NCI-H748 treated with DMSO at 0.1 percent for 48 hours (cell line): ENCODE data around the gene GRID1.
A peak's percentile ranks its signal among the peaks of the same experiment; 100 is the strongest.

Experiments
- DNase-seq: peaks from one replicate; lab custom pipeline; 2025; lab: John Stamatoyannopoulos, UW

GRID1 gene

GRCh38 chr10:86370006-86370585, 3.5 kb upstream of the GRID1 start:
- no peak for DNase-seq

GRCh38 chr10:86368987-86369386, 2.4 kb upstream of the GRID1 start:
- no peak for DNase-seq

DNA sequence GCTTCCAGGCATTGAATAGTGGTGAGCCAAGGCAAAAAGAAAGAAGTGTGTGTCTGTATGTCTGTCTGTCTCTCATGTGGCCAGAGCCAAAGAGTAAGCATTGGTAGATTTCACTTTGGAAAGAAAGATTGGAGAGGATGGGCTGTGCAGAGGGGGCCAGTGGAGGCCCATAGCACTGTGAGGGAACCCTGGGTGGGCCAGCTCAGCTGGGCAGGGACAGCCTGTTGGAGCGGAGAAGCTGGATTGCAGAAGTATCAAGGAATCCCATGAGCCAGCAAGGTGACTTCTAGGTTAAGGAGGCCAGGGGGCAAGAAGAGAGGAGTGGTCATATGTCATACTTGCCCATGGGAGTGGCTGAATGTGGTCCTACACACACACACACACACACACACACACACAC, 1.5 kb upstream of the GRID1 start:
- DNase-seq, result no peak

GRCh38 chr10:86367152-86367951, 757 bp upstream of the GRID1 start:
- peak; percentile 1 for DNase-seq

DNA sequence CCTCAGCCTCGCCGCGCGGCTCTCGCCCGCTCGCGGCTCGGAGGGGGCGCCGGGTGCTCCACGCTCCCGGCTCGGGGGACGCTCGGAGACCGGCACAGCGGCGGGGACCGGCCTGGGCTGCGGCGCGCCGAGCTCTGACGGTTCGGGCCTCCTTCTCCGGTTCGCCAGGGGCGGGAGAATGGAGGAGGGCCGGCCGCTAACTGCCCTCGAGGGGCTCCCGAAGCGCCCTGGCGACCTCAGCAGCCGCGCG, 232 bp upstream of the GRID1 start:
- no peak for DNase-seq

GRCh38 chr10:86365346-86366032, 1.1 kb downstream of the GRID1 start:
- DNase-seq, result peak; percentile 2

DNA sequence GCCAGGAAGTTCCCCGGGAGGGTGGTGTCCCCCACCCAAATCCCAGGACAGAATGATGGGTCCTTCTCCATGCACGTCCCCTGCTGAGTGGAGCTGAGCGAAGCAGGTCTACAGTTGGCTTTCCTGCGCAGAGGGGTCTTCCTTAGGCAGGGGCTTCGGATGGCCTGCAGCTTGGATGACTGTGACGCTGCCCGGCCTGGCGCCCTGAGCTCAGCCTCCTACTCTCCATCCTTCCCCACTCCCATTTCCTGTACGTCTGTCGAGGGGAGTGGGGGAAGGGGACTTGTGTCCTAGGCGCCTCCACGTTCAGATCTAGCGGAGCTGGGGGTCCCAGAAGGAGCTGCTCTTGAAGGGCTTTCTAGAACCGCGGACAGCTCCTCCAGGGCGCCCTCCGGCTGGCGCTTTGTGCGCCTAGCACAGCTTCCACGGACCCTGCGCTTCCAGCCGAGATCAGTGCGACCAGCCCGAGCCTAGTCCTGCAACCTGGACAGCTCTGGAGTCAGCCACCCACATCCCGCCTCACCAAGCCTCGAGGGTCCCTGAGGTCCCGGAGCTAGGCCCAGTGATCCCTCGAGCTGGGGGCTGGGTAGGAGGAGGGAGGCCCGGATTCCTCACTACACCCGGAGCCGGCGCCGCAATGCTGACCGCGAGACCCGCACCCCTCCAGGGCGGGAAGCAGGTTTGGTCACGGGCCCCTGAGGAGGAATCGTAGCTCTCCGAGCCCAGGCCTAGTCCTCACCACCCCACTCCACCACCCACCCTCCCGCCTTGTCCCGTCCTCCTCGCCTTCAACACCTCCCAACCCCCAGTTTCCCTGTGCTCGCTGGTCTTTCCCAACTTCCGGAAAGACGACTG, 1.9 kb downstream of the GRID1 start:
- DNase-seq, result no peak

DNA sequence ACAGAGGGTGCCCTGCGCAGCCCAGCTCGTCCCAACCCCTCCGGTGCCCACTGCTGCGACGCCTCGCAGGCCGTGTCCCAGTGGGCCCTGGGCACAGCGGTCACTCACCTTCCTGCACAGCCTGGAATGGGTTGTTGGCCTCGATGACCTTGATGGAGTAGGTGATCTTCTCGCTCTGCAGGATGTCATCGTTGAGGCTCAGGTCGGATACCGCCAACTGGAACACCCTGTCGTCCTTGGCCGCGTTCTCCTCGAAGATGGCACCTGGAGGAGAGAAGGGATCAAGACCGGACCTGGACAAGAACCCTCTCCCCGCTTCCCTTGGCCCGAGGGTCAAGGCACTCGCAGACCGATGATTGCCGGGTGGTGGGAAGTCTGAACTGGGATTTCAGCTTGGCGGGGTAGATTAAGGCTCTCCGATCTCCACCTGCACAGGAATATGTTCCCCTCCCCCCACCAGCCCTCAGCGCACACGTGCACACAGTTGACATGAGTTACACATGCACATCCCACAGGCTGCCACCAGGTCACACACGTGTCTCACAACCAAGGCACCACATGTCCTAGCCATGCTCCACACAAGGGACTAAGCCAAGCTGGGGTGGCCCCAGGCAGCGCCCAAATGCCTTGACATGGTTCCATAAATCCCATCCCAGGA, 2.6 kb downstream of the GRID1 start:
- no peak for DNase-seq

DNA sequence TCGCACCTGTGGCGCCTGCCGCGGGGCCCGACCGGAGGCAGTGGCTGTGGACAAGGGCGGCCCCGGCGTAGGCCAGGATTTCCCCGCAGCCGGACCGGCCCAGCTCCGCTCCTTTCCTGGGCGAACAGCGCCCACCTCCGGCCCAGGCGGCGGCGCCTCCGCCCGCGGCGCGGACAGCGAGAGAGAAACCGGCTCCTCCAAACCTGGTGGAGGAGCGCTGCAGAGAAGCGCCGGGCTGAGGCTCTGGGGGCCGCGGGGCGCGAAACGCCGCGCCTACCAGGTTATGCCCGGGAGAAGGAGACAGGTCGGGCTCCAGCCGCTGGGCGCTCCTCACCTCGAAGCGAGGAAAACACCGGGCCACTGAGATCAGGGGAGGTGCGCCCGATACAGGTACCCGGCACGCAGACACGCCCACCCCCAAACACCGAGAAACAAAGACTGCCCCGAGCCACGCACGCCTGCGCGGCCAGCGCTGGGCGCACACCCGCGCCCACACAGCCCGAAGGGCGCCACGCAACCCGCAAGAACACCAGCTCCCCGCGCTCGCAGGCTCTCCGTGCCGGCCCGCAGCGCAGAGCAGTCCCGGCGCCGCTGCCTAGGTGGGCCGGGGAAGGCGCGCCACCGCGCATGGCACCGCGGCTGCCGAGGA, 3.3 kb downstream of the GRID1 start:
- peak; percentile 23 for DNase-seq

DNA sequence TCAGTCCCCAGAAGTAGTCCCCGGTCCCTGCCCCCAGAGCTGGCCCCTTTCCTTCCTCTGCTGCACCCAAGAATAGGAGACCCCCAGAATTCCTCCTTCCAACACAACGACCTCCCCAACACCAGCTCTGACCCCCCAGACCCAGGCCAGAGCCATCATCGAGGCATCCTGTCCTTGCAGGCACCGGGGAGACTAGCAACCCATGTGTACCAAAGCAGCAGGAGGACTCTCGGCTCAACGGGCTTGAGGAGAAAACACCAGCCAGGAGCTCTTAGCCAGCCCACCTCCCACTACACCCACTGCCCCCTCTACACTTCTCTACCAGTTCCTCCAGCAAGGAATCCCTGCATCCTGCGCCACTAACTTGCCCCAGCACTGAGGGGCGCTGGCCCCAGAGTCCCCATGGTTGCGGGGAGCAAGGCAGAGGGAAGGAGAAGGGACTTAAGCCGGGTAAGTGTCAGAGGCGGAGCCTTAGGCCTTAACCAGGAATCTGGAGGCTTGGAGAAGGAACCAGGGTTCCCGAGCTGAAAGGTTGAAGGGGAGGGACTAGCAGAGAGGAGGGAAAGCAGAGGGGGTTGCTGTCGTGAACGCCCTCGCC, 3.9 kb downstream of the GRID1 start:
- DNase-seq, result no peak

DNA sequence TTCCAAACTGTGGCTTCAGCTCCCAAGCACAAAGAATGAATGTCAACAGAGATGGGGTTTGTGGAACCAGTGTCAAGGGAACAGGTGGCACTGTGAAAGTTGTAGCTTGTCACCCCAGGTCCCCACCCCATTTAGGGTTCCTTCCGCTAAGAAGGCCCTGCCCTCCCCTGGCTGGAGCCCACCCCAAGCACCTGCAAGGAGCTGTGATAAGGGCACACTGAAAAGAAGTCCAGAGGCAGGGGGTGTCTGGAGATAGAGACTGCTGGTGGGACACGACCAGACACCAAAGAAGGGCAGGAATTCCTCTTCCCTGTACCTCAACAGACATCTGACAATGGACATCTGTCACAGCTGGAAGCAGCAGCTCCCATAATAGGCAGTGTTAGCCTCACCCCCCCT, 4.5 kb downstream of the GRID1 start:
- no peak for DNase-seq

DNA sequence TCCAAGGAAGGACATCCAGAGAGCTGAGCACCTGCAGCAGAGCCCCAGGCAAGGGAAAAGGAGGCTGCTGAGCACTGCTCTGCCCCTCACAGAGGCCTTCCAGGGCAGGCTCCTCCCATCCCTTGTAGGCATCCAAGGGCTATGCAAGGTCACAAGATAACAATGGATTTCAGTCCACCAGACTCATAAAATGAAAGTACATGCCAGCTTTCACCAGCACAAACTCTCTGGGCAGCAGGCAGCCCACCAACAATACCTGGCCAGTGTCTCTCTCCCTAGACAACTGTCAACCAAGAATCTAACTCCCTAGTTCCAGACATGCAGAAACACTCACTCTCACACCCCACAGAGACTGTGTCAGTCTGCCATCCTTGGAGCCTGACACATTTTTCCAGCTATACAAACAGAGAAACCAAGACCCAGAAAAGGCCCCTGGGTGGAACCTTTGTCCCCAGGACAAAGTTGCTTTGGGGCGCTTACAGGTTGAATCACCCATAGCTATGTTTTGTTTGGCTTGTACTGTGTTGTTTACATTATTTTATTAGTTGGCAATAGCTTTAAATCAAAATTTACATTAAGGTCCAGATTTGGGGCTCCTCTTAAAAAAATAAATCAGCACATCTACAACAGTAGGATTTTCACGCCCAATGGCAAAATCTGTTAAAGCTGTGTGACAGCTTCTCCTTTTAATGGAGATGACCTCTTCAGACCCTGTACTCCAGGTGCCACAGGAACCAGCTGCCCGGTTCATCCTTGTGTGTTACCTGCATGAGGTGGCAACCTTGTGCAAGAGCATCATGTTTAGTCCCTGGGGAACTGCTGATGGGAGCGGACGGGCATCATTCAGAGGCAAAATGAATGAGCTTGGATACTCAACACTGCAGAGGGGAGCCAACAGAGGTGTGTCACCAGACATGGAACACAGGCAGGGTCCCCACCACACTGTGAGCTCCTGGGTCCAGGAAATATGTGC, 5.2 kb downstream of the GRID1 start:
- DNase-seq, result no peak

DNA sequence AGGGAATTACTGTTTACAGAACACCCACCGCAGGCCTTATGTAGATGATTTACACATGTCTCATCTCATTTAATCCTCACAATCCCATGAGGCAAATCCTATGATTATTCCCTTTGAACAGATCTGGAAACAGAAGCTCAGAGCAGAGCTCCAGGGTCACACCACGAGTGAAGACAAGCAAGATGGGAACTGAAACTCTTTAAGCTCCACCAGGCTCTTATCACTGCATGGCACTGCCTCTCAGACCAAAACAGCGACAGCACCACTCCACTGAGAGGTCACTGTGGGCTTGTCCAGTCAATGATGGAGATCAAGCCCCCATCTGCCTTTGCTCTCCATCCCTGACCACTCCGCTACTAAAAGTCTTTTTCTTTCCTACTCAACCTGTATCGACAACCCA, 5.9 kb downstream of the GRID1 start:
- no peak for DNase-seq

- DNase-seq, result no peak
These were observed 6.6 kb downstream of the GRID1 start for GRCh38 chr10:86359954-86360353.

DNA sequence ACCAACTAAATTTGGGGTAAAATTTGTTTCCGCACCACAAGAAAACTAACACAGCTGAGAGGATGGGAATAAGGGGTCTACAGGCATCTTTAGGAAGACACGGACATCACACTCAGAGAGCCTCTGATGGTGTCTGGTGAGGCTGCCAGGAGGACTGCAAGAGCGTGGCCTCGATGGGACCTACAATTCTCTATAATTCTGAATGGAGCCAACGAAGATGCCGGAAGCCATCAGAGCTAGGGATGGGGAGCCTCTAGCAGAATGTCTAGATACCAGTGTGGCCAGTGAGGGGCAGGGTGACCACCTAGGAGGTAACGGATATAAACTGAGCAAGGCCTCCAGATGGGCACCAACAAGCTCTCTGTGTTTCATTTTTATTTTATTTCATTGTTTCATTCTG, 7.5 kb downstream of the GRID1 start:
- DNase-seq, result no peak

- no peak for DNase-seq
These were observed 8.9 kb downstream of the GRID1 start for GRCh38 chr10:86357676-86358075.

- no peak for DNase-seq
These were observed 9.6 kb downstream of the GRID1 start for GRCh38 chr10:86357041-86357440.

DNA sequence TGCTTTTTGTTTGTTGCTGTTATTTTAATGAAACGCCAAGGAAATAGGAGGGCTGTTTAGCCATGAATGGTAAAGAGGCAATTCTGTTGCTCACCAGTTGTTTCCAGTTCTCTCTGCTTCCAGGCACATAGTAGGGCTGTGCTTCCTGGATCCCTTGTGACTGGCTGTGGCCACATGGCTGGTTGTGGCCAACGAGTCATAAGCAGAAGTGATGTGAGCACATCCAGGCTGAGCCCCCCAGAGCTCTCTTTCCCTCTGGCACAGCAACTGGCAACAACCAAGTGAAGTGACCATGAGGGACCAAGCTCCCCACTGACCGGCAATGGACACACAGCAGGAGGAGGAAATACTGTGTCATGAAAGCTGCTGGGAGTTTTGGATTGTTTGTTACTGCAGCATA, 10.3 kb downstream of the GRID1 start:
- no peak for DNase-seq

DNA sequence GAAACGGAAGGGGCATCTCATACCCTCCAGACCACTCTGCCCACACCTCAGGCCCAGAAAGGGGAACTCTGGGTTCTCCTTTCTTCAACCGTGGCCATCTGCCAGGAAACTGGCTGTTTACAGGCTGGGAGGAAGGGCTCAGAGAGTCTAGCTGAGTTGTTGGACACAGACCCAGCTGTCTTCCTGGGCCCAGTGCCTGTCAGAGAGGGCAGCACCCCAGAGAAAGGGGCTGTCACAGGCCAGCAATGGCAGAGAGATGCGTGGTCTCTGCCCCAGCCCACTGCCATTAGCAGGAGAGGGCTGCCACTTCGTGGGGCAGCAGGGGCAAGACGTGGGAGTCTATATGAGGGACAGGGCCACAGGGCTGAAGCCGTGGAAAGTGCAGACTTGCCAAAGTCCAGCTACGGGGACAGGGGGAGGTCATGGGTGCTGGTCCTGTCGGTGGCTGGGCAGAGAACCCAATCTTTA, 11.0 kb downstream of the GRID1 start:
- no peak for DNase-seq
